ENCODE measurements around the gene OS9.

Gene OS9

GRCh38 chr12:57722716-57723629 lies 29.0 kb downstream of the OS9 start:
- no peak for DNase-seq (ENCODE audit: low read depth)

- no peak for DNase-seq (ENCODE audit: low read depth)
These were observed 29.7 kb downstream of the OS9 start for GRCh38 chr12:57723630-57723962.

- DNase-seq (ENCODE audit: low read depth): no peak
These were observed 30.3 kb downstream of the OS9 start for GRCh38 chr12:57724003-57724935.

- no peak for DNase-seq (ENCODE audit: low read depth)
These were observed 31.2 kb downstream of the OS9 start for GRCh38 chr12:57724936-57725740.

GRCh38 chr12:57725851-57726150 lies 31.9 kb downstream of the OS9 start:
- no peak for DNase-seq (ENCODE audit: low read depth)

GRCh38 chr12:57726151-57726883 lies 32.4 kb downstream of the OS9 start:
- DNase-seq (ENCODE audit: low read depth): peak; percentile 34

GRCh38 chr12:57726884-57727757 lies 33.2 kb downstream of the OS9 start:
- DNase-seq (ENCODE audit: low read depth): no peak

GRCh38 chr12:57727758-57728395 lies 33.9 kb downstream of the OS9 start:
- no peak for DNase-seq (ENCODE audit: low read depth)

- no peak for DNase-seq (ENCODE audit: low read depth)
These were observed 35.5 kb downstream of the OS9 start for GRCh38 chr12:57729321-57729844.

GRCh38 chr12:57730336-57731067 lies 36.6 kb downstream of the OS9 start:
- DNase-seq (ENCODE audit: low read depth): no peak

GRCh38 chr12:57731411-57732080 lies 37.6 kb downstream of the OS9 start:
- no peak for DNase-seq (ENCODE audit: low read depth)

GRCh38 chr12:57732270-57732669 lies 38.3 kb downstream of the OS9 start:
- DNase-seq (ENCODE audit: low read depth): no peak

GRCh38 chr12:57732726-57733593 lies 39.0 kb downstream of the OS9 start:
- no peak for DNase-seq (ENCODE audit: low read depth)

- no peak for DNase-seq (ENCODE audit: low read depth)
These were observed 40.0 kb downstream of the OS9 start for GRCh38 chr12:57733928-57734327.

- DNase-seq (ENCODE audit: low read depth): no peak
These were observed 40.7 kb downstream of the OS9 start for GRCh38 chr12:57734591-57734990.

GRCh38 chr12:57735198-57735855 lies 41.4 kb downstream of the OS9 start:
- no peak for DNase-seq (ENCODE audit: low read depth)

All from GM04503 (cell line).